HUES6 (cell line): Measurements from ENCODE around the gene SGSM1.

Experiments used
- H3K27ac ChIP-seq: 2 replicates; pipeline ENCODE4 v1.7.0; 2013; ENCODE audit warnings: low read depth, mild to moderate bottlenecking, low read length, inconsistent platforms
- H3K27me3 ChIP-seq: 2 replicates; pipeline ENCODE4 v1.6.1; 2013; ENCODE audit warnings: low read length; ENCODE audit not compliant: control insufficient read depth, insufficient read depth
- H3K36me3 ChIP-seq: 2 replicates; pipeline ENCODE4 v1.6.1; 2013; ENCODE audit warnings: low read length; ENCODE audit not compliant: control insufficient read depth, insufficient read depth
- H3K4me1 ChIP-seq: 2 replicates; pipeline ENCODE4 v1.6.1; 2013; ENCODE audit warnings: low read length; ENCODE audit not compliant: control insufficient read depth, insufficient read depth
- H3K4me3 ChIP-seq: 2 replicates; pipeline ENCODE4 v1.5.1; 2013; ENCODE audit warnings: low read depth, low read length
- H3K9ac ChIP-seq: one replicate; pipeline ENCODE4 v1.6.1; 2013; ENCODE audit warnings: mild to moderate bottlenecking, low read length
- H3K9me3 ChIP-seq: 2 replicates; pipeline ENCODE4 v1.6.1; 2013; ENCODE audit warnings: low read depth, low read length; ENCODE audit not compliant: control insufficient read depth, insufficient read depth

The SGSM1 gene

DNA sequence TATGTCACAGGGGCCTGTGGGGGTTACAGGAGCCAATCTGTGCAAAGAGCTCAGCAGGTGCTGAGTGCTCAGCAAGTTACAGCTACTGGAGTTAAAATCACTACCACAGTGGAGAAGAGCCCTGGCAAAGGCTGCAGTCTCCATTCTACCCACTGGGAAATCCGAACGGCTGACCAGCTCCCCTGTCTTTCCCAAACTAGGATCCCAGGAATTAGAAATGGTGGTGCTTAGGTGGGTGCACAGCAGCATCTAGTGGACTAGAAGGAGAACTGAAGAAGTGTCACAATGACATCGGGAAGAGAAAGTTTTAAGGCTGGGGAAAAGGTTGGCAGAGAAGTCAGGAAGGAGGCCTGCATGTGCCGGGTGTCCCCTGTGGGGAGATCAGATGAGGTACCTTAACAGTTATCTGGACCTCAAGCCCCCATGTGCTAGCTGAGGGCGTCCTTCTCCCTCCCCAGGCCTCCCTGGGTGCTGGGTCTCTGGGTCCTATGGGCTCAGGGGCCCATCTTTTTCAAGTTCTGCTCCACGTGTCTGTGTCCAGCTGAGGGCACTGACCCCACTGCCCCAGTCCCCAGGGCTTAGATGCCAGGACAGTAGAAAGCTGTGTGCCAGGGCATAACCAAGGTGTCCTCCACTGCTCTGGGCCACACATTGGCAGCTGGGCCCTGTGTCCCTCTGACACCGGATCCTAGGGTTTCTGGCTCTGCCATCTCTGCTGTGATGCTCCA is 33.4 kb upstream of the SGSM1 start:
- Histone ChIP-seq H3K4me3 (no peak overlapping the region), H3K27me3 (no peaks in the 10 kb centered on the region), H3K27ac (no peak overlapping the region), H3K9ac (no peak overlapping the region), H3K9me3 (no peaks in the 10 kb centered on the region), H3K36me3 (no peaks in the 10 kb centered on the region), H3K4me1 (0 out of 2 replicates have a peak, but pooled peaks cover 8% of the 10 kb centered on the region)

GRCh38 chr22:24775769-24776492 is 30.1 kb upstream of the SGSM1 start:
- 0 out of 2 replicates have a peak, but pooled peaks cover 8% of the 10 kb centered on the region for H3K4me1 ChIP-seq
- no peaks in the 10 kb centered on the region for H3K27me3 ChIP-seq
- H3K4me3 ChIP-seq, result no peak overlapping the region
- no peak overlapping the region for H3K27ac ChIP-seq
- H3K36me3 ChIP-seq, result no peaks in the 10 kb centered on the region
- H3K9me3 ChIP-seq, result no peaks in the 10 kb centered on the region
- no peak overlapping the region for H3K9ac ChIP-seq

DNA sequence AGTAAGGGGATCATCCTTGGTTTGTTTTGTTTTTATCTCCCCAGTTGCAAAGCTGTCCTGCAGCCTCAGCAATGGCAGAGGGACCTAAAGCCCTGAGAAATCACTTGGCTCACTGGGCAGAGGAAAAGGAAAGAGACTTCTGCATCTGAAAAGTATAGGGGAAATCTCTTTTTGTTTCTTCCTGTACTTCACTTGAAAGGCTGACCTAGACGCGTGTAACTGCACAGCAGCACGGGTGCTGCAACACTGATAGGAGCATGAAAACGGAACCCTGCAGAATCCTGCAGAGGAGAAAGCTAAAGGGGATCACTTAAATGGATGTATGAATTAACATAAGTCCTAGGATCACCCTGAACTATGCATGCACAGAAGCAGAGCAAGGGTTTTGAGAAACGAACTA is 29.5 kb upstream of the SGSM1 start:
- Histone ChIP-seq H3K27me3 (no peaks in the 10 kb centered on the region), H3K4me3 (no peak overlapping the region), H3K9ac (no peak overlapping the region), H3K36me3 (no peaks in the 10 kb centered on the region), H3K4me1 (0 out of 2 replicates have a peak, but pooled peaks cover 8% of the 10 kb centered on the region), H3K27ac (no peak overlapping the region), H3K9me3 (no peaks in the 10 kb centered on the region)

- H3K27ac ChIP-seq, result no peak overlapping the region
- H3K4me3 ChIP-seq, result no peak overlapping the region
- no peaks in the 10 kb centered on the region for H3K4me1 ChIP-seq
- no peaks in the 10 kb centered on the region for H3K27me3 ChIP-seq
- H3K9ac ChIP-seq, result no peak overlapping the region
- no peaks in the 10 kb centered on the region for H3K9me3 ChIP-seq
- H3K36me3 ChIP-seq, result no peaks in the 10 kb centered on the region
Observed at GRCh38 chr22:24789516-24789915, 16.5 kb upstream of the SGSM1 start.

DNA sequence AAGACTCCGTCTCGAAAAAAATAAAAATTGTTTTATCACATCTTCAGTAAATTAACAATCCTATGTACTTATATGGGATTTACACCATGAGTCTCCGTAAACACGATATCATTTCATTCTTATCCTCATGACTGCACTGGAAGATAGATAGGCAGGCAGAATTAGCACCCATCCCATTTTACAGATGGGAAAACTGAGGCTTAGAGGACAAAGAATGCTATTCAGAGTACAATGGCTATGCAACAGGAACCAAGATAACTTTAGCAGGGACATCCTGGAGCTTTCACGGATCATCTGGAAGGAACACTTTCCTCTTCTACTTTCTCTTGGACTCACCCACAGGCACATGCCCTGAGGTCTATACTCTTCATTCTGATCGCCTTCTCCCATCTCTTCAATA is 14.6 kb upstream of the SGSM1 start:
- Histone ChIP-seq H3K9ac (no peak overlapping the region), H3K9me3 (no peaks in the 10 kb centered on the region), H3K36me3 (no peaks in the 10 kb centered on the region), H3K4me1 (no peaks in the 10 kb centered on the region), H3K4me3 (no peak overlapping the region), H3K27ac (no peak overlapping the region), H3K27me3 (no peaks in the 10 kb centered on the region)

- H3K4me1 ChIP-seq, result no peaks in the 10 kb centered on the region
- no peak overlapping the region for H3K9ac ChIP-seq
- H3K9me3 ChIP-seq, result no peaks in the 10 kb centered on the region
- H3K36me3 ChIP-seq, result no peaks in the 10 kb centered on the region
- H3K27ac ChIP-seq, result no peak overlapping the region
- H3K4me3 ChIP-seq, result no peak overlapping the region
- no peaks in the 10 kb centered on the region for H3K27me3 ChIP-seq
Observed at GRCh38 chr22:24796056-24796455, 10.0 kb upstream of the SGSM1 start.

DNA sequence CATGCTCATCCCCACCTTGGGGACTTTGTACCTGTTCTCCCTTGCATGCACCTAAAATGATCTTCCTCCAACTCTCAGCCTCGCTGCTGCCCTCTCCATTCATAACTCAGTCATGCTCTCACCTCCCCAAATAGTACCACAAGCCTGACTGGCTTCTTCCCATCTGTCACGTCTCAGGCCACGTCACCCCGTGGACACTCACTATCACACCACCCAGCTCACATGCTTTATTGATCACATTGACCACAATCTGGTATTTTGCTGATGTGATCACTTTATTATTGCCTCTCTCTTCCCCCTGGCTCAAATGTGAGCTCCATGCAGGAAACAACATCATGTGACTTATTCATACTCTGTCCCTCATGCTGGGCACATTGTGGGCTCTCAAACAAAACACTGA is 9.2 kb upstream of the SGSM1 start:
- Histone ChIP-seq H3K27me3 (no peaks in the 10 kb centered on the region), H3K9ac (no peak overlapping the region), H3K4me1 (no peaks in the 10 kb centered on the region), H3K9me3 (no peaks in the 10 kb centered on the region), H3K36me3 (no peaks in the 10 kb centered on the region), H3K4me3 (no peak overlapping the region), H3K27ac (no peak overlapping the region)

GRCh38 chr22:24801901-24802465 is 4.0 kb upstream of the SGSM1 start:
- H3K27me3 ChIP-seq, result peaks cover 7% of the 10 kb centered on the region; the same call in 1 of the 2 replicates
- H3K36me3 ChIP-seq, result no peaks in the 10 kb centered on the region
- H3K4me3 ChIP-seq, result no peak overlapping the region
- no peaks in the 10 kb centered on the region for H3K4me1 ChIP-seq
- H3K27ac ChIP-seq, result no peak overlapping the region
- no peaks in the 10 kb centered on the region for H3K9me3 ChIP-seq
- H3K9ac ChIP-seq, result no peak overlapping the region

DNA sequence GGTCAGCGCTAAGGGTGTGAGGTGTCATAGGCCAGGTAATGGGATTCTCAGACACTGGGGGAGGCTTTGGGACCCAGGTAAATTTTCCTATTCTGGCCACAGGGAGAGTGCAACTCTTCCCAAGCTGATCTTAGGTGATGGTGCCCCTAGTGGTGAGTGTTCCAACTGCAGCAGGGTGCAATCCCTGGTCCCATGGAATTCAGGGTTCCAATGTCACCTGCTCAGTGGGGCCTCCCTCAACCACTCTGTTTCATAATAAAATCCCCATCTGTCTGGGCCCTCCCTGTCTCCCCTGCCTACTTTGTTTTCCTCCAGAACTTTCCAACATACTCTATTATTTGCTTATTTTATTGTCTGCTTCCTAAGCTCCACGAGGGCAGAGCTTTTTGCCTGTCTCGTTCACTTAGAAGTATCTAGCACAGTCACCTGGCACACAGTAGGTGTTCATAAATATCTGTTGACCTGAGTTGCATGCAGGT is 2.9 kb upstream of the SGSM1 start:
- H3K27ac ChIP-seq, result no peak overlapping the region
- peaks cover 15% of the 10 kb centered on the region; the same call in 1 of the 2 replicates for H3K27me3 ChIP-seq
- H3K4me1 ChIP-seq, result peaks cover 3% of the 10 kb centered on the region; the same call in 1 of the 2 replicates
- H3K36me3 ChIP-seq, result no peaks in the 10 kb centered on the region
- H3K4me3 ChIP-seq, result no peak overlapping the region
- H3K9ac ChIP-seq, result no peak overlapping the region
- no peaks in the 10 kb centered on the region for H3K9me3 ChIP-seq

DNA sequence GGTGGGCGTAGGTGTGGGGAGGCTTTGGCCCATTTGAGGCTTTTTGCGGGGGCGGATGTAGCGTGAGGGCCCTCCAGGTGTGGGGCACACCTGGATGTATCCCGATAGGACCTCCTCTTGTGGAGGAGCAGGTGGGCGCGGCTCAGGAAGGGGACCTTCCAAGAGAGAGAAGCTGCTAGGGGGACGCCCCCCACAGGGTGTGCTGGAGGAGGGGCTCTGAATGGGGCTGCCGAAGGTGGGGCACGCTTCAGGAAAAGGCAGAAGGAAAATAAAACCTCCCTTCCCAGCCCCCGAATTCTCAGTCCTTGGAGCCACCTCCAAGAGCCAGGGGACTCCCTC is 621 bp downstream of the SGSM1 start:
- no peak overlapping the region for H3K27ac ChIP-seq
- no peak overlapping the region for H3K9ac ChIP-seq
- peak overlapping the region; percentile 86 for H3K4me3 ChIP-seq

More for the DNA sequence above, 621 bp downstream of the SGSM1 start:
- Histone ChIP-seq H3K4me1 (peaks cover 10% of the 10 kb centered on the region), H3K9me3 (no peaks in the 10 kb centered on the region), H3K27me3 (peaks cover 15% of the 10 kb centered on the region; the same call in 1 of the 2 replicates), H3K36me3 (no peaks in the 10 kb centered on the region)
